HL-60 (cell line): ENCODE data around the gene TMEM117.

Source experiments
- TF ChIP-seq, protein P1 (sequence below): IDR thresholded peaks from 2 replicates; pipeline ENCODE4 v1.6.1; 2012; ENCODE audit warnings: low read depth; ENCODE audit not compliant: insufficient replicate concordance
- TF ChIP-seq, protein P2 (sequence below): IDR thresholded peaks from one replicate; pipeline ENCODE4 v1.5.1; 2011; ENCODE audit warnings: low read length, control low read depth, inconsistent platforms; ENCODE audit not compliant: insufficient read depth

GRCh38 chr12:43942379-43942778 lies 106.5 kb downstream of the TMEM117 start:
- TF ChIP-seq, protein P1, sequence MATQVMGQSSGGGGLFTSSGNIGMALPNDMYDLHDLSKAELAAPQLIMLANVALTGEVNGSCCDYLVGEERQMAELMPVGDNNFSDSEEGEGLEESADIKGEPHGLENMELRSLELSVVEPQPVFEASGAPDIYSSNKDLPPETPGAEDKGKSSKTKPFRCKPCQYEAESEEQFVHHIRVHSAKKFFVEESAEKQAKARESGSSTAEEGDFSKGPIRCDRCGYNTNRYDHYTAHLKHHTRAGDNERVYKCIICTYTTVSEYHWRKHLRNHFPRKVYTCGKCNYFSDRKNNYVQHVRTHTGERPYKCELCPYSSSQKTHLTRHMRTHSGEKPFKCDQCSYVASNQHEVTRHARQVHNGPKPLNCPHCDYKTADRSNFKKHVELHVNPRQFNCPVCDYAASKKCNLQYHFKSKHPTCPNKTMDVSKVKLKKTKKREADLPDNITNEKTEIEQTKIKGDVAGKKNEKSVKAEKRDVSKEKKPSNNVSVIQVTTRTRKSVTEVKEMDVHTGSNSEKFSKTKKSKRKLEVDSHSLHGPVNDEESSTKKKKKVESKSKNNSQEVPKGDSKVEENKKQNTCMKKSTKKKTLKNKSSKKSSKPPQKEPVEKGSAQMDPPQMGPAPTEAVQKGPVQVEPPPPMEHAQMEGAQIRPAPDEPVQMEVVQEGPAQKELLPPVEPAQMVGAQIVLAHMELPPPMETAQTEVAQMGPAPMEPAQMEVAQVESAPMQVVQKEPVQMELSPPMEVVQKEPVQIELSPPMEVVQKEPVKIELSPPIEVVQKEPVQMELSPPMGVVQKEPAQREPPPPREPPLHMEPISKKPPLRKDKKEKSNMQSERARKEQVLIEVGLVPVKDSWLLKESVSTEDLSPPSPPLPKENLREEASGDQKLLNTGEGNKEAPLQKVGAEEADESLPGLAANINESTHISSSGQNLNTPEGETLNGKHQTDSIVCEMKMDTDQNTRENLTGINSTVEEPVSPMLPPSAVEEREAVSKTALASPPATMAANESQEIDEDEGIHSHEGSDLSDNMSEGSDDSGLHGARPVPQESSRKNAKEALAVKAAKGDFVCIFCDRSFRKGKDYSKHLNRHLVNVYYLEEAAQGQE, result no peak
- TF ChIP-seq, protein P2, sequence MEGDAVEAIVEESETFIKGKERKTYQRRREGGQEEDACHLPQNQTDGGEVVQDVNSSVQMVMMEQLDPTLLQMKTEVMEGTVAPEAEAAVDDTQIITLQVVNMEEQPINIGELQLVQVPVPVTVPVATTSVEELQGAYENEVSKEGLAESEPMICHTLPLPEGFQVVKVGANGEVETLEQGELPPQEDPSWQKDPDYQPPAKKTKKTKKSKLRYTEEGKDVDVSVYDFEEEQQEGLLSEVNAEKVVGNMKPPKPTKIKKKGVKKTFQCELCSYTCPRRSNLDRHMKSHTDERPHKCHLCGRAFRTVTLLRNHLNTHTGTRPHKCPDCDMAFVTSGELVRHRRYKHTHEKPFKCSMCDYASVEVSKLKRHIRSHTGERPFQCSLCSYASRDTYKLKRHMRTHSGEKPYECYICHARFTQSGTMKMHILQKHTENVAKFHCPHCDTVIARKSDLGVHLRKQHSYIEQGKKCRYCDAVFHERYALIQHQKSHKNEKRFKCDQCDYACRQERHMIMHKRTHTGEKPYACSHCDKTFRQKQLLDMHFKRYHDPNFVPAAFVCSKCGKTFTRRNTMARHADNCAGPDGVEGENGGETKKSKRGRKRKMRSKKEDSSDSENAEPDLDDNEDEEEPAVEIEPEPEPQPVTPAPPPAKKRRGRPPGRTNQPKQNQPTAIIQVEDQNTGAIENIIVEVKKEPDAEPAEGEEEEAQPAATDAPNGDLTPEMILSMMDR, result no peak
